PFSK-1 (cell line): ENCODE results near the gene RGS6.

Experiments
- POLR2AphosphoS5 ChIP-seq: IDR thresholded peaks from 2 replicates; pipeline ENCODE4 v1.6.1; 2012; ENCODE audit warnings: low read depth, mild to moderate bottlenecking, control low read depth, low read length, moderate library complexity
- TF ChIP-seq, protein P1 (sequence below), 2 experiments: IDR thresholded peaks; 2 replicates each; pipeline versions ENCODE4 v1.6.1 to v1.8.0; 2011 to 2012; ENCODE audit warnings: low read depth in 2 of 2, low read length in 2 of 2, control low read depth in 1 of 2, inconsistent platforms in 1 of 2, mild to moderate bottlenecking in 1 of 2, moderate library complexity in 1 of 2; ENCODE audit not compliant: insufficient read depth in 1 of 2

DNA sequence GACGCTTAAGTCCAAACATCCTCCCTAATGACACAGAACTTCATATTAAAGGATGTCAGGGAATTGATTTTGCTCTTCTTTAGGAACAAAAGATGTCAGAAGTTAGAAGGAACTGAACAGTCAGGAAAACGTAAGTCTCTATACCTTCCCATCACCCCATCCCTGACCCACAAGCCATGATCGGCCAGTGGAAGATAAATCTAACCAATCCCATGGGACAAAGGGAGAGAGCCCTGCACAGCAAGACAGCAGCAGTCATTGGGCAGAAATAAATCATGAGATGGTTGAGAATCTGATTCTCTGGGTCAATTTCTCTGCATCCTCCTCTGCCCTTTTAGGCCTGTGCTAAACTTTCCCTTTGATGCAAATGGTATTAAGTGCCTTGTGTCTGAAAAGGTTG is 414.9 kb downstream of the RGS6 start:
- TF ChIP-seq, protein P1, sequence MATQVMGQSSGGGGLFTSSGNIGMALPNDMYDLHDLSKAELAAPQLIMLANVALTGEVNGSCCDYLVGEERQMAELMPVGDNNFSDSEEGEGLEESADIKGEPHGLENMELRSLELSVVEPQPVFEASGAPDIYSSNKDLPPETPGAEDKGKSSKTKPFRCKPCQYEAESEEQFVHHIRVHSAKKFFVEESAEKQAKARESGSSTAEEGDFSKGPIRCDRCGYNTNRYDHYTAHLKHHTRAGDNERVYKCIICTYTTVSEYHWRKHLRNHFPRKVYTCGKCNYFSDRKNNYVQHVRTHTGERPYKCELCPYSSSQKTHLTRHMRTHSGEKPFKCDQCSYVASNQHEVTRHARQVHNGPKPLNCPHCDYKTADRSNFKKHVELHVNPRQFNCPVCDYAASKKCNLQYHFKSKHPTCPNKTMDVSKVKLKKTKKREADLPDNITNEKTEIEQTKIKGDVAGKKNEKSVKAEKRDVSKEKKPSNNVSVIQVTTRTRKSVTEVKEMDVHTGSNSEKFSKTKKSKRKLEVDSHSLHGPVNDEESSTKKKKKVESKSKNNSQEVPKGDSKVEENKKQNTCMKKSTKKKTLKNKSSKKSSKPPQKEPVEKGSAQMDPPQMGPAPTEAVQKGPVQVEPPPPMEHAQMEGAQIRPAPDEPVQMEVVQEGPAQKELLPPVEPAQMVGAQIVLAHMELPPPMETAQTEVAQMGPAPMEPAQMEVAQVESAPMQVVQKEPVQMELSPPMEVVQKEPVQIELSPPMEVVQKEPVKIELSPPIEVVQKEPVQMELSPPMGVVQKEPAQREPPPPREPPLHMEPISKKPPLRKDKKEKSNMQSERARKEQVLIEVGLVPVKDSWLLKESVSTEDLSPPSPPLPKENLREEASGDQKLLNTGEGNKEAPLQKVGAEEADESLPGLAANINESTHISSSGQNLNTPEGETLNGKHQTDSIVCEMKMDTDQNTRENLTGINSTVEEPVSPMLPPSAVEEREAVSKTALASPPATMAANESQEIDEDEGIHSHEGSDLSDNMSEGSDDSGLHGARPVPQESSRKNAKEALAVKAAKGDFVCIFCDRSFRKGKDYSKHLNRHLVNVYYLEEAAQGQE (IDR thresholded peaks at IDR 0.05; ENCODE audit: insufficient read depth in 1 of 2, low read depth in 2 of 2, low read length in 2 of 2): no peak
- no peak for TF ChIP-seq POLR2AphosphoS5
